ENCODE results near the gene CFAP251.

CFAP251 gene

GRCh38 chr12:121893961-121894460 is 24.4 kb upstream of the CFAP251 start:
- Mint-ChIP-seq H3K4me3 (peak overlapping the region; percentile 15), H3K27ac (peak overlapping the region; percentile 90), H3K4me1 (peaks cover 31% of the 10 kb centered on the region), H3K36me3 (peaks cover 84% of the 10 kb centered on the region), H3K9me3 (no peaks in the 10 kb centered on the region)
- DNase-seq (ENCODE audit: low spot score in 2 of 2), result no peak
- ATAC-seq, result peak; percentile 71

- Mint-ChIP-seq H3K4me3 (no peak overlapping the region), H3K9me3 (no peaks in the 10 kb centered on the region), H3K4me1 (peaks cover 26% of the 10 kb centered on the region), H3K27ac (peak overlapping the region; percentile 90), H3K36me3 (peaks cover 84% of the 10 kb centered on the region)
- DNase-seq (ENCODE audit: low spot score in 2 of 2), result no peak
- no peak for ATAC-seq
Measured at GRCh38 chr12:121894633-121895032, 23.8 kb upstream of the CFAP251 start.

- Mint-ChIP-seq H3K4me1 (peaks cover 17% of the 10 kb centered on the region), H3K36me3 (peaks cover 98% of the 10 kb centered on the region), H3K4me3 (no peak overlapping the region), H3K27ac (no peak overlapping the region), H3K9me3 (no peaks in the 10 kb centered on the region)
- no peak for DNase-seq (ENCODE audit: low spot score in 2 of 2)
- no peak for ATAC-seq
Measured at GRCh38 chr12:121898287-121898686, 20.1 kb upstream of the CFAP251 start.

GRCh38 chr12:121899590-121899989 is 18.8 kb upstream of the CFAP251 start:
- DNase-seq (ENCODE audit: low spot score in 2 of 2) (no peak), ATAC-seq (no peak)
- no peak overlapping the region for H3K4me3 Mint-ChIP-seq
- peaks cover 5% of the 10 kb centered on the region for H3K4me1 Mint-ChIP-seq
- no peak overlapping the region for H3K27ac Mint-ChIP-seq
- H3K36me3 Mint-ChIP-seq, result peaks cover 100% of the 10 kb centered on the region
- no peaks in the 10 kb centered on the region for H3K9me3 Mint-ChIP-seq

- H3K4me1 Mint-ChIP-seq, result no peaks in the 10 kb centered on the region
- H3K9me3 Mint-ChIP-seq, result no peaks in the 10 kb centered on the region
- ATAC-seq, result no peak
- H3K36me3 Mint-ChIP-seq, result peaks cover 100% of the 10 kb centered on the region
- no peak overlapping the region for H3K4me3 Mint-ChIP-seq
- DNase-seq (ENCODE audit: low spot score in 2 of 2), result no peak
- no peak overlapping the region for H3K27ac Mint-ChIP-seq
Measured at GRCh38 chr12:121903202-121903601, 15.2 kb upstream of the CFAP251 start.

GRCh38 chr12:121905746-121906145 is 12.6 kb upstream of the CFAP251 start:
- H3K4me1 Mint-ChIP-seq, result no peaks in the 10 kb centered on the region
- no peak overlapping the region for H3K27ac Mint-ChIP-seq
- no peak for DNase-seq (ENCODE audit: low spot score in 2 of 2)

GRCh38 chr12:121908702-121909101 is 9.7 kb upstream of the CFAP251 start:
- Mint-ChIP-seq H3K4me1 (peaks cover 7% of the 10 kb centered on the region), H3K9me3 (no peaks in the 10 kb centered on the region), H3K4me3 (no peak overlapping the region), H3K36me3 (peaks cover 97% of the 10 kb centered on the region), H3K27ac (peak overlapping the region; percentile 20)
- DNase-seq (ENCODE audit: low spot score in 2 of 2) (no peak), ATAC-seq (no peak)

More at GRCh38 chr12:121905746-121906145, 12.6 kb upstream of the CFAP251 start:
- ATAC-seq, result no peak
- Mint-ChIP-seq H3K36me3 (peaks cover 97% of the 10 kb centered on the region), H3K9me3 (no peaks in the 10 kb centered on the region), H3K4me3 (no peak overlapping the region)

- Mint-ChIP-seq H3K9me3 (no peaks in the 10 kb centered on the region), H3K36me3 (peaks cover 97% of the 10 kb centered on the region), H3K4me3 (peak overlapping the region; percentile 32), H3K4me1 (peaks cover 7% of the 10 kb centered on the region), H3K27ac (no peak overlapping the region)
- DNase-seq (ENCODE audit: low spot score in 2 of 2) (peak in 1 of 2 donors; percentile 59), ATAC-seq (peak; percentile 80)
Measured at GRCh38 chr12:121911824-121912585, 6.4 kb upstream of the CFAP251 start.

- H3K36me3 Mint-ChIP-seq, result peaks cover 78% of the 10 kb centered on the region
- DNase-seq (ENCODE audit: low spot score in 2 of 2), result no peak
- ATAC-seq, result no peak
- H3K4me1 Mint-ChIP-seq, result peaks cover 20% of the 10 kb centered on the region
- H3K9me3 Mint-ChIP-seq, result no peaks in the 10 kb centered on the region
- no peak overlapping the region for H3K27ac Mint-ChIP-seq
- H3K4me3 Mint-ChIP-seq, result no peak overlapping the region
Measured at GRCh38 chr12:121915841-121916321, 2.5 kb upstream of the CFAP251 start.

GRCh38 chr12:121916719-121917118 is 1.7 kb upstream of the CFAP251 start:
- Mint-ChIP-seq H3K36me3 (peaks cover 70% of the 10 kb centered on the region), H3K27ac (no peak overlapping the region), H3K4me3 (no peak overlapping the region), H3K4me1 (peaks cover 23% of the 10 kb centered on the region), H3K9me3 (no peaks in the 10 kb centered on the region)
- ATAC-seq (no peak), DNase-seq (ENCODE audit: low spot score in 2 of 2) (no peak)

GRCh38 chr12:121918679-121919038 is 267 bp downstream of the CFAP251 start:
- ATAC-seq, result peak; percentile 25
- Mint-ChIP-seq H3K36me3 (peaks cover 50% of the 10 kb centered on the region), H3K4me3 (peak overlapping the region; percentile 79), H3K9me3 (no peaks in the 10 kb centered on the region), H3K4me1 (peaks cover 18% of the 10 kb centered on the region), H3K27ac (peak overlapping the region; percentile 91)
- no peak for DNase-seq (ENCODE audit: low spot score in 2 of 2)

GRCh38 chr12:121921066-121921465 is 2.7 kb downstream of the CFAP251 start:
- Mint-ChIP-seq H3K4me1 (peaks cover 20% of the 10 kb centered on the region), H3K9me3 (no peaks in the 10 kb centered on the region), H3K27ac (peak overlapping the region; percentile 11), H3K36me3 (peaks cover 26% of the 10 kb centered on the region), H3K4me3 (no peak overlapping the region)
- DNase-seq (ENCODE audit: low spot score in 2 of 2) (no peak), ATAC-seq (no peak)

- Mint-ChIP-seq H3K4me1 (peaks cover 8% of the 10 kb centered on the region), H3K36me3 (no peaks in the 10 kb centered on the region), H3K9me3 (no peaks in the 10 kb centered on the region), H3K27ac (no peak overlapping the region), H3K4me3 (no peak overlapping the region)
- no peak for ATAC-seq
- no peak for DNase-seq (ENCODE audit: low spot score in 2 of 2)
Measured at GRCh38 chr12:121925358-121925695, 6.9 kb downstream of the CFAP251 start.

- Mint-ChIP-seq H3K36me3 (no peaks in the 10 kb centered on the region), H3K4me1 (peaks cover 4% of the 10 kb centered on the region), H3K4me3 (no peak overlapping the region), H3K9me3 (no peaks in the 10 kb centered on the region), H3K27ac (no peak overlapping the region)
- ATAC-seq (no peak), DNase-seq (ENCODE audit: low spot score in 2 of 2) (no peak)
Measured at GRCh38 chr12:121926874-121927706, 8.7 kb downstream of the CFAP251 start.

GRCh38 chr12:121927813-121928212 is 9.4 kb downstream of the CFAP251 start:
- DNase-seq (ENCODE audit: low spot score in 2 of 2), result no peak
- no peak for ATAC-seq
- no peaks in the 10 kb centered on the region for H3K36me3 Mint-ChIP-seq
- H3K4me3 Mint-ChIP-seq, result no peak overlapping the region
- H3K9me3 Mint-ChIP-seq, result no peaks in the 10 kb centered on the region
- peaks cover 4% of the 10 kb centered on the region for H3K4me1 Mint-ChIP-seq
- H3K27ac Mint-ChIP-seq, result no peak overlapping the region
